ENCODE data around the gene MRAS. TPM values are rescaled to one million over a fixed set of nuclear protein-coding genes. Genes with fewer than 3 reads are reported as not detected.

Gene MRAS
- total and polyA plus RNA-seq, 2 of the 4 experiments (the other 2 are of a cell fraction), result 59.3 to 60.6 TPM

DNA sequence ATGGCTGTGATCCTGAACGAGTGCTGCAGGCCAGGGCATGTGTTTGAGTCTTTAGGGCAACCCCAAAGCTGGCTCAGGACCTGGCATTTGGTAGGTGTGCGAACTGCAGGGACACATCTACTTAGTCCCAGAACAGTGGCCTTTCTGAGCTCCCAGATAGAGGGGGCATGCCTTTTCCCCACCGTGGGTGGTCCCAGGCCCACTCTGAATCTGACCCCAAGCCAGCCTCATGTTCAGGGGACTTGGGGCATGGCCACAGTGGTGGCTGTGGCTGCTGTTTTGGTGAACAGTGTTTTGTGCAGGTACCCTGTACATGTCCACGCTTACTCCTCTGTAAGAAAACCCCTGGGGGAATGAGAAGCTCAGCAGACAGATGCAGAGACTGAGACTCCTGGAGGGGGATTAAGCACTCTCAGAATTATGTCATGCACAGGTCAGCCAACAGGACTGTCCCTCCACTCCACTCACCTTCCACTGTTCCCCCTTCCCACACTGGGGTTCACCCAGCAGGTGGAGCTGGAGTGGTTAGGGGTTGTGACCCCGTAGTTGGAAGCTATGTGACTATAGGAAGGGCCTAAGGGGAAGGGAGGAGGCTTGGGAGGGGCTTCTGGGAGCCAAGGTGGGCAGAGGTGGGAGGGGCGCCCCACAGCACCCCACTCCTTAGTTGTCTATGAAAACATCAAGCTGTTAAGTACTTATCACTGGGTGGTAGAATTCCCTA lies 102.5 kb downstream of the MRAS start:
- ATAC-seq (ENCODE audit: low read depth) (no peak), DNase-seq (no peak)
- H3K4me1 ChIP-seq (ENCODE audit: control insufficient read depth, insufficient read depth, low read length), result no peaks in the 10 kb centered on the region
- no TSS peak for BruUV-seq (replicated peaks)
- H3K9me3 ChIP-seq (ENCODE audit: control insufficient read depth, insufficient read depth, low read length), result no peaks in the 10 kb centered on the region
- no peak overlapping the region for H2AK5ac ChIP-seq (ENCODE audit: low read depth, low read length)
- no peak overlapping the region for H4K5ac ChIP-seq (ENCODE audit: low read depth, low read length)
- peaks cover 13% of the 10 kb centered on the region; the same call in 1 of the 2 replicates for H3K27me3 ChIP-seq (ENCODE audit: control insufficient read depth, insufficient read depth, low read length)
- no peak overlapping the region for H3K4ac ChIP-seq (ENCODE audit: low read depth, low read length)
- no peak overlapping the region for H2BK20ac ChIP-seq (ENCODE audit: low read depth, low read length)
- dilution Hi-C loops (cut with HindIII; ENCODE audit: low sequenced_read_pairs, unreplicated experiment), result no loop called here
- H3K4me2 ChIP-seq (ENCODE audit: low read depth, low read length), result no peak overlapping the region
- H4K8ac ChIP-seq (ENCODE audit: low read depth in 2 of 2, low read length in 2 of 2), result no peak overlapping the region
- no peak overlapping the region for H3K4me3 ChIP-seq (ENCODE audit: insufficient read depth, low read depth, low read length)
- intact Hi-C loops (cut with micrococcal nuclease), result no loop called here
- no peaks in the 10 kb centered on the region for H4K20me1 ChIP-seq (ENCODE audit: insufficient read depth, low read length)
- 50% methylated on average over 3 of the region's 6 CpGs; no CpG with 5 or more reads in 1 of the 2 experiments for WGBS, 2 experiments (ENCODE audit: extremely low coverage in 2 of 2, insufficient read length in 1 of 2)
- H4K91ac ChIP-seq (ENCODE audit: insufficient read depth, low read depth, low read length), result no peak overlapping the region
- CTCF ChIA-PET, result interaction anchor here (0.5 to 1.5 kb wide), 2 partner anchors 28 to 251 kb away, joined by 3 read pairs; no protein-coding TSS in a partner anchor
- no peak overlapping the region for H2BK5ac ChIP-seq (ENCODE audit: low read depth, low read length, poor library complexity, severe bottlenecking)
- H3K36me3 ChIP-seq (ENCODE audit: control insufficient read depth, insufficient read depth, low read length), result no peaks in the 10 kb centered on the region
- no peak overlapping the region for H3K56ac ChIP-seq (ENCODE audit: extremely low read depth, insufficient read depth, low read length)
- TF ChIP-seq CEBPB (IDR thresholded peaks at IDR 0.05; ENCODE audit: low read depth, low read length) (no peak), NFE2L2 (IDR thresholded peaks at IDR 0.05; ENCODE audit: low read depth, low read length) (no peak), MAFK (IDR thresholded peaks at IDR 0.05; ENCODE audit: low read depth, low read length) (no peak), RCOR1 (IDR thresholded peaks at IDR 0.05; ENCODE audit: insufficient replicate concordance, low read length) (no peak)
- H3K27ac ChIP-seq (ENCODE audit: insufficient read depth, low read length), result no peak overlapping the region
- H3K18ac ChIP-seq (ENCODE audit: low read depth, low read length), result no peak overlapping the region
- H3K9me1 ChIP-seq (ENCODE audit: insufficient read depth, low read length), result no peaks in the 10 kb centered on the region
- H3K14ac ChIP-seq (replicated peaks; ENCODE audit: low read depth, low read length), result no peak overlapping the region
- no peak overlapping the region for H3K9ac ChIP-seq (ENCODE audit: low read depth, low read length)
- no peak overlapping the region for H2BK120ac ChIP-seq (ENCODE audit: low read depth, low read length)
- no peak overlapping the region for H3K23ac ChIP-seq (ENCODE audit: low read depth, low read length)
- H2AFZ ChIP-seq (replicated peaks; ENCODE audit: low read length, poor library complexity), result no peak overlapping the region
- in situ Hi-C loops (cut with MboI; ENCODE audit: low sequenced_read_pairs), result no loop called here
- H2BK15ac ChIP-seq (ENCODE audit: low read depth, low read length), result no peak overlapping the region
- no peak overlapping the region for H2AK9ac ChIP-seq (replicated peaks; ENCODE audit: low read depth, low read length, poor library complexity)
- POLR2A ChIA-PET (ENCODE audit: unreplicated experiment), result no interaction called here
- no peaks in the 10 kb centered on the region for H3K79me1 ChIP-seq (ENCODE audit: low read depth in 1 of 2, low read length in 2 of 2)
